DLD1 (cell line): Measurements from ENCODE around the gene WNT9A.

Experiments used
- in situ Hi-C: cut with HindIII; loops from 2 replicates; pipeline ENCODE4 v1.10.0; 2017; ENCODE audit warnings: low sequenced_read_pairs

Gene WNT9A

DNA sequence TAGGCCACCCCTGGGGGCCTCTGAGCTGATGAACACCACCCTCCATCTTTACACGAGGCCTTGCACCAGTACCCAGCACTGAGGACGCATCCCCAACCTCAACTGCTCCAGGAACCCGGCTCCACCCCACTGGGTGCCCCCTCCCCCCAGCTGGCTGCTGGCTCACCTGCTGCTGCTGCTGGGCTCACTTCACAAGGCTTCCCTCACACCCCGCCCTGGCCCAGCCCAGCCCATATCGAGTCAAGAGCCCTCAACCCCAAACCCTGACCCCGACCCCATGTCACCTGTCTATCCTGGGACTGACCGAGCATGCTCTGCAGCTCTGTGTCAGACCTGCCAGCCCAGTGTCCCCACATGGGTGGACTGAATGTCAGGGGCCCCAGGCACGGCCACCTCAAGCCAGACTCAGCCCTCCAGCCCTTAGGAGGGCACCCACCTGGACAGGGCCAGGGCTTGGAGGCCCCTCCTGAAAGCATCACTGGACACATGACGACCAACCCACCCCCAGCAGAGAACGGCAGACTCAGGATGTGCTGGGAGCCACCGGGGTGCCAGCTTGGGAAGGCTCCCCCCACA, 21.4 kb downstream of the WNT9A start:
- in situ Hi-C loops: loop anchor here (25.0 kb wide), 1 partner anchor 164 kb away; no protein-coding TSS in a partner anchor

DNA sequence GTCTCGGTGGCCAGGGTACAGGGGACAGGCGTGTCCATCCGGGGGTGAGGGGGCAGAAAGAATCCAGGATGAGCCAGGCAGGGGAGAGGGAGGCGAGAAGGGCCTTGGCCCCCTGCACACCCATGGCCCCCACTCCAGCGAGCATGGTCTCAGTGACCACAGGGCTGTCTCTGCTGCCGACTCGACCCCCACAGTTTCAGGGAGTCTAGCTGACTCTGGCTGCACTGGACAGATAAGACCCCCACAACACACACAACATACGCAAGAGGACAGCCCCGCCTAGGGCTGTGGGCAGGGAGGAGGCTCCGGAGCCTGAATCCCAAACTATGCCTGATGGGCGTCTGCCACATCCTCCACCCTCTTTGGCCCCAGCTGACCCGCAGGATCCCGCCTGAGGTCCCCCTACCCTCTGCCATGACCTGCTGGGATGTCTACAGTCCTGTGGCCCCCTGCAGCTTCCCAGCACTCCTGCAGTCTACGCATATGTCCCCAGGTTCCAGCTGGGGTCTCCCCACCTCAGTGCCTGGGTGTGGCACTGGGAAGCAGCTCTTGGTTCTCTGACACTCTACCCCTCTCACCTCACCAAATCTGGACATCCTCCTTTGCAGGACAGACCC, 22.0 kb downstream of the WNT9A start:
- in situ Hi-C loops: loop anchor here (25.0 kb wide), 1 partner anchor 163 kb away; no protein-coding TSS in a partner anchor

DNA sequence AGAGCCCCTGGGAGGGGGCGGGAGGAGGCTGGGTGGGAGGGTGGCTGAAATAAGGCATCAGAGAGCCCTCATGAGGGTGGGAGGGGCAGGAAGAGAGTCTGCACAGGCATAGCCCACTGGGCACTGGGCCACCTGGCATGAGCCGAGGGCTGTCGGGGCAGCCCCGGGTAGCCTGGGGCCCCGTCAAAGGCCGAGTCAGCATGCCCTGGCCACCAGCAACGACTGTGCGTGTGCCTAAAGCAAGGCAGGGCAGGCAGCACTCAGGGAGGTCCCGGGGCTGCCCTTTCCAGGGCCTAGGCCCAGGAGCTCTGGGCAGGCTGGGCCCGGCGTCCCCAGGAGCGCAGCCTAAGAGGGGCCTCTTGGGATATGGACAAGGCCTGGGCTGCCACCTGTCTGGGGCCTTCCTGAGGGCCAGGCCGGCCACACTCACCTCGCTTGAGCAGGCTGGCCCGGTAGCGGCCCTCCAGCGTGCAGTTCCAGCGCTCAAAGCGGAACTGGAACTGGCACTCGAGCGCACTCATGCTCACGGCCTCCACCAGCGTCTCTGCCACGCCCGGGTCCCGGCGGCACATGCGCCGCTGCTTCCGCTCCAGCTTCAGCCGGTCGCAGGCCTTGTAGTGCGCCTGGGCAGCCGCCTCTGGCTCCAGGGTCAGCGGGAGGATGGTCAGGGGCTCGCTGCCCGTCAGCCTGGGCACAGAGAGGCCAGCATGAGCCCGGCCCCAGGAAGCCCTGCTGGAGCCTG, 22.7 kb downstream of the WNT9A start:
- in situ Hi-C loops: loop anchor here (25.0 kb wide), 1 partner anchor 163 kb away; no protein-coding TSS in a partner anchor

DNA sequence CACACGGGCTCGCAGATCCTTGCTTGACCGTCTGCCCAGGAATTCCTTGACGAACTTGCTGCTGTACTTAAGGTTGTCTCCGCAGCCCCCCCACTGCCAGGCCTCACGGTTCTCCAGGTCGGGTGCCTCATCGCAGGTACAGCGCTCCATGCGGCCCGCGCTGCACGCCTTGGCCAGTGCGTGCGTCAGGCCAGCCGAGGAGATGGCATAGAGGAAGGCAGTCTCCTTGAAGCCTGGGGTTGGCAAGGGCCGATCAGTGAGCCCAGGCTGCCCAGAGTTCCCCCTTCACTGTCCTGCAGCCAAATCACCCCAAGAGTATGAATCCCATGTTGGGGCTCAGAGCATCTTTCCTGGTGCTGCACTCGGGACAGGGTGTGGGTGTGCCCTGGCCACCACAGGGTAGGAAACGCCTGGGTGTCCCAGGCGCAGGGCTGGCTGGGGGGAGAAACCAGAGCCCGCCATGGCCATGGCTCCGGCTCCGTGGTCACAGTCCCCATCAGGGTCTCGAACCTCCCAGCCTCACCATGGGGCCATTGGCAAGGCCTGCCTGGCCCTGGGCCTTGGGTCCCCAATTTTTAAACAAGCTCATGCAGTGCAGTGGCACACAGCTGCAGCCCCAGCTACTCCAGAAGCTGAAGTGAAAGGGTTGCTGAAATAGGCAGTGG, 23.4 kb downstream of the WNT9A start:
- in situ Hi-C loops: no loop called here

DNA sequence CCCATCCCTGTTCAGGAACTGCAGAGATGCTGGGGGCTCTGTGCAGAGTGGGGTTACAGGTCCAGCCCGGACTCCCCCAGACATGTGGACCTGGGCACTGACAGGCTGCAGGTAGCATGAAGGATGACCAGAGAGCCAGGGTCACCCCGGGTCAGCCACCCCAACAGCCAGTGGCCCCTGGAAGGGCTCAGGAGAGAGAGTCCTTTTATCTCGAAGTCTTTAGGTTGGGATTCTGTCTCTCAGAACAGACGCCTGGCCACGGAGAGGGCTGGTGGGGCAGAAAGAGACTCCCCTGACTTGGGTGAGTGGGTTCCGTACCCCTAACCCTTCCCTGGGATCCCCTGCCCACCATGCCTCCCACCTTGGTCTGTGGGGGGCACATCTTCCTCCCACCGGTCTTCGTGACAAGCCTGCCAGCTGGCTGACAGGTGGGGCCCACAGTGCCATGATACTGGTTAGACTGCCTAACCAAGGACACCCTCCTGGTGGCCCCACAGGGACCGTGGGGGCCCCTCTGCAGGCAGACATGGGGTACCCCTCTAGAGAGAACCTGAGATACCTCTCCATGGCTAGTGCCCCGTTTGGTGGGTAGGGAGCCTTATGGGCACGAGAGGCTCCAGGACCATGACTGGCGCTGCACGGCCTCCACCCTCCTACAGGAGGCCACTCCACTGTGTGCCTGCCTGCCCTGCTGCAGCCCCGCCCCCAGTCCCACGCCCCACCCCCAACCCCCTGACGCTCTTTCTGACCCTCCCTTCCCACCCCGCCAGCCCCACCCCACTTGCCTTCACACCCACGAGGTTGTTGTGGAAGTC, 24.2 kb downstream of the WNT9A start:
- in situ Hi-C loops: no loop called here

DNA sequence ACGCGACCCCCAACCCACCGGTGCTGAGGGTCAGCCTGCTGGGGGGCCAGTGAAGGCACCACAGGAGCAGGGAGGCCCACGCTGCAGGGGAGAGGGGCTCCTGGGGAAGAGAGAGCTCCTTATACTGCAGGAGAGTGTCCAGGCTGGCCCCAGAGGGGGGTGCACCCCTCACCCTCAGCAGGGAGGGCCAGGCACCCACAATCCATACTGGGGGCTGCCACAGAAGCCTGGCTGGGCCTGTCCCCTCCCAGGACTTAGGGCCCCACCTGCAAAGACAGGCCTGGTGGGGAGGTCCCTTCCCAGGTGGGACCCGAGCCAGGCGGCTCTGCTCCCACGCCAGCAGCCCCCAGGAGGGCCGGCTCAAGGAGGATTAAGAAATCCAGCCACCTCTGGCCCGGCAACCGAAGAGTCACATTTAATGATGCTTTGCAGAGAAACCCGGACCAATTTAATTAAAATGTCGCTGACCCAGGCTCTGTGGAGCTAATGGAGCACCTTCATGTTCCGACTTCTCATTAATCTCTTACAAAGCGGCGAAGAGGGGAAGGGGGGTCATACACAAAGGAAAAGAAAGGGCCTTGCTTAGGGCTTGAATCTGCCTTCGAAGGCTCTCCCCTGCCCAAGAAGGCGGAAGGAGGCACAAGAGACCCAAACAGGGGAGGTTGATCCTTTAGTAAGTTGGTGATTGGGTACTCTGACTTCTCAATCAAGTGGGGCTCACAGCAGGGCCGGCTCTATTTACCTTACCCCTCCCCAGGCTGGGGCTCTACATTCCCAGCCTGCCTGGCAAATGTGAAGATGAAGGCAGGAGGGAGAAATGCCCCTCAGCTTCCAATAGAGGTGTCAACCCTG, 25.0 kb downstream of the WNT9A start:
- in situ Hi-C loops: no loop called here

DNA sequence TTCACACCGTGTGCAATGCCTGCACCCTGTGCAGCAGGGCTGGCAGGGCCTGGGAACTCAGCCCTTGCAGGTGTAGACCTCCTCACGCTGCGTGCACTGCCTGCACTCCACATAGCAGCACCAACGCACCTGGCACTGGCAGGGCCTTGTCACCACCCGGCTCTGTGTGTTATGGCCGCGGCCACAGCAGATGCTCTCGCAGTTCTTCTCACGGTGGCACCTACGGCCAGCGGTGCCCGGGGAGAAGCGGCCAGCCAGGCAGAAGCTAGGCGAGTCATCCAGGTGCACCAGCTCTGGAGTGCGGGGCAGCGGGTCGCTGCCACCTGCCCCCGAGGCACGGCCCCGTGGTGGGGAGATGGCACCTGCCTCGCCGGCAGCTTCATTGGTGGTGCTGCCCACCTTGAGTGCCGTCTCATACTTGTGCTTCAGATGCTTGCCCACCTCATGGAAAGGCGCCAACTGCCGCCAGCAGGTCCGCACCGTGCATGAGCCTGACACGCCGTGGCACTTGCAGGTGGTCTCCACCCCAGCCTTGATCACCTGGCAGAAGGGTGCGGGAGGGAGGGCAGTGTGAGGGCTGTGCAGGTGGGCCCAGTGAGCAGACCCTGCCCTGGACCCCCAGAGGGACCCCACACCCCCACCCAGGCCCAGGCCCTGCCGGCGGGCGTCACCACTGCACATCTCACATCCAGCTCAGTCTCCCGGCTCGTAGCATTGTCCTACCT, 26.1 kb downstream of the WNT9A start:
- in situ Hi-C loops: no loop called here

DNA sequence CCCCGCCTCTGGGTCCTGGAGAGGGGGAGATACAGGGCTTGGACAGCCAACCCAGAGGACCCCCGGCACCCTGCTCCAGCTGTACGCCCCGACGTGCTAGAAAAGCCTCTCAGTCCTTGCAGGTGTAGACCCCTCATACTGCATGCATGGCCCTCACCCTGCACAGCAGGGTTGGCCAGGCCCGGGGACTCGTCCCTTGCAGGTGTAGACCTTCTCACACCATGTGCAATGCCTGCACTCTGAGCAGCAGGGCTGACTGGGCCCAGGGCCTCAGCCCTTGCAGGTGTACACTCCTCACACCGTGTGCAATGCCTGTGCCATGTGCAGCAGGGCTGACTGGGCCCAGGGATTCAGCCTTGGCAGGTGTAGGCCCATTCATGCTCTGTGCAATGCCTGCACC, 26.8 kb downstream of the WNT9A start:
- in situ Hi-C loops: no loop called here

DNA sequence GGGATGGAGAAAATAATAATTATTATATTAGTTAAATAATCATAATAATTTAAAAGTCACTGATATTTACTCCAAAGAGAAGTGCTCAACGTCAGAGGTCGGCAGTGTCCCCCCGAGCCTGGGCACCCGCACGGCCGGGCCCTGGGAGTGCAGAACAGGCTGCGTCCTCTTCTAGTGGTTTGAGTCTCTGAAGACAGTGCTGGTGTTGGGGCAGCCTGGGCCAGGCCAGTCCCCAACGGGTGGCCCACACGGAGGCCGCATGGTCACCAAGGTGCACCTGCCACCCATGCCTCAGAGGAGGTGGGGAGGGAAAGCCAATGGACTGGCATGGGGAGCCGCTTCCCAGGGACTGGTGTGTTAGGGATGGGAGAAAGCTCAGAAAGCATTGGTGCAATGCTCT, 27.3 kb downstream of the WNT9A start:
- in situ Hi-C loops: no loop called here

DNA sequence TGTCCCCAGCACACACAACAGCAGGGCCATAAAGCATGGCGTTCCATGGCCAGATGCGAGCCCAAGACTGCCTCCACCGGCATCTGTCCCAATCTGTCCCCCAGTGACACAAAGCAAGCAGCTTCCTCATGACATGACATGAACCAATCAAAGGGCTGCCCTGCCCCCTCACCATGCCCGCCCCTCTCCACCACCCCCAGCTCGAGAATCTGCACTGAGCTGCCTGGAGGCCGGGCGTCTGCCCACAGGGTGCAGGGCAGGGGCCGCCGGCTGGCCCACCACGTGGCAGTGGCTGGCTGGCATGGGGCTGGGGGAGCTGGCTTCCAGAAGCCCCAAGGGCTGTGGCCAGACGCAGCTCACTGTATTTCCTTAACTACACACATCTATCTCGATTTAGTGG, 27.8 kb downstream of the WNT9A start:
- in situ Hi-C loops: no loop called here

DNA sequence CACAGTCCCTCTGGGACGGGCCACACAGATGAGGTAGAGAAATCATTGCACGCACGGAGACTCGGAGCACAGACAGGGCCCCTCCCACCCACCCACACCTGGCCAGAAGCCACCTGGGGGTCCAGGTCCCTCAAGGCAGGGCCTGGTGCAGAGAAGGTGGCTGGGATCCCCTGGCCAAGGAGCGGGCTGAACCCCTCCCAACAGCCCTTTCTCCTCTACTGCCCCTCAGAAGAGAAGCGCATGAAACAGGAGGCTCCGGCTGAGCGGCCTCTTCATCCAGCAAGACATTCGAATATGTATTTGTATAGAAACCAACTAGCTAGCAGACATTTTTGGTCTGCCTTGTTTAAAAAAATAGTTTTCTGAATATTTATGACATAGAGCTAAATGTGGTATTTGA, 29.0 kb downstream of the WNT9A start:
- in situ Hi-C loops: no loop called here

DNA sequence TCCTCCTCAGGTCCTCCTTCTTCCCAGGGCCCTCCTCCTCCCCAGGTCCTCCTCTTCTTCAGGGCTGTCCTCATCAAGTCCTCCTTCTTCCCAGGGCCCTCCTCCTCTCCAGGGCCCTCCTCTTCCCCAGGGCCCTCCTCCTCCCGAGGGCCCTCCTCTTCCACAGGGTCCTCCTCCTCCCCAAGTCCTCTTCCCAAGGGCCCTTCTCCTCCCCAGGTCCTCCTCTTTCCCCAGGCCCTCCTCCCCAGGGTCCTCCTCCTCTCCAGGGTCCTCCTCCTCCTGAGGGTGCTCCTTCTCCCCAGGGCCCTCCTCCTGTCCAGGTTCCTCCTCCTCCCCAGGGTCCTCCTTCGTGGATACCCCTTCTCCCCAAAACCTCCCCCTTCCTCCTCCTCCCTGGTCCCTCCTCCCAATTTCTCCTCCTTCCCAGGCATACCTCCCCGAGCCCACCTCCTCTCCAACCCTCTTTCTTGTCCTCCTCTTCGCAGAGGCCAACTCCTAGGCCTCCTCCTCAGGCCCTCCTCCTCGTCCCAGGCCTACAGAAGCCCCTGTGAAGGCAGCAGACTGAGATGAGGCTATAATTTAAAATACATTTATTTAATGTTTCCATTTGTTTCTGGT, 29.5 kb downstream of the WNT9A start:
- in situ Hi-C loops: no loop called here

DNA sequence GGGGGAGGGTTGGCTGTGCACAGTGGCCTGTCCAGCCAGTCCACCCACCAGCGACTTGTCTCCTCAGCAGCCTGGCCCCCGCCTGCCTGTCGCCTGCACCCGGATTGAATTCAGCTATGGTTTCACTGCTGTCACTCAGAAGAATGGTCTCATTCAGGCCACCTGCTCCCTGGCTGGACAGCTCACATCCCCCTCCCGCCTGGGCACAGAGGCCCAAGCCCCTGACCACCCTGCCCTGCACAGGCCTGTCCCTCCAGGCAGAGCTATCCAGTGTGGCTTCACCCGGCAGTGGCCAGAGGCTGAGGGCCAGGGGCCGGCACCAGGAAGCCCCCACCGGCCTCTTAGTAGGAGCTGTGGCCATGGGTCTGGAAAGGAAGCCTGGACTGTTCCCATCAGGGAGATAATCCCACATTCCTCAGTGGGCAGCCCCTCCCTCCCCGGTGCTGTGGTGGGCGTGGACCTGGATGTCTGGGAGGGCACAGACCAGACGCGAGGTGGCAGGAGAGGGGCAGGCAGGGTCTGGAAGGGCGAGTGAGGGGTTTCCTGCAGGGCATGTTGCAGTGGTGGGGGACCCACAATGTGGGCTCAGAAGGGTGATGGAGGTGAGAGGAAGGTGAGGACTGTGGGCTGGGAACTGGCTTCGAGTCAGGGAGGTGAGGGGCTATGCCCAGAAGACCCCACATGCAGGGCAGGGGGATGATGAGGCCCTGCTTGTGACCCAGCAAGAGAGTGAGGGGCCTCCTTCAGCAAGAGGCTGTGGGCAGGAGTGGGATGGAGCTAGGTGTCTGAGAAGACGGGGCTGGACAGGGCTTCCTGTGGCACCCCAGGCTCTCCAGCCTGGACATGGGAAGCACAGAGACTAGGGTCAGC, 30.4 kb downstream of the WNT9A start:
- in situ Hi-C loops: no loop called here

DNA sequence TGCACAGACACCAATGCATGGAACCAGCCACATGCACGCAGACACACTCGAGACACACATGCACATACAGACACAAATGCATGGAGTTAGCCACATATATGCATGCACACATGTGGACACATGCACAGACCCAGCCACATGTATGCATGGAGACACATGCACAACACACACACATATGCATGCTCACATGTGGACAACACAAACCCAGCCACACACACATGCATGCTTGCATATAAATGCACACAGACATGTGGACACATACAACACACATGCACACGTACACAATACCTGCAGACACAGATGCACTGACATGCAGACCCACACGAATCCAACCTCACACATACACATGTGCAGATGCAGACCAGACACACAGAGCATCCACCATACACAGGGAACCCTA, 31.1 kb downstream of the WNT9A start:
- in situ Hi-C loops: no loop called here

DNA sequence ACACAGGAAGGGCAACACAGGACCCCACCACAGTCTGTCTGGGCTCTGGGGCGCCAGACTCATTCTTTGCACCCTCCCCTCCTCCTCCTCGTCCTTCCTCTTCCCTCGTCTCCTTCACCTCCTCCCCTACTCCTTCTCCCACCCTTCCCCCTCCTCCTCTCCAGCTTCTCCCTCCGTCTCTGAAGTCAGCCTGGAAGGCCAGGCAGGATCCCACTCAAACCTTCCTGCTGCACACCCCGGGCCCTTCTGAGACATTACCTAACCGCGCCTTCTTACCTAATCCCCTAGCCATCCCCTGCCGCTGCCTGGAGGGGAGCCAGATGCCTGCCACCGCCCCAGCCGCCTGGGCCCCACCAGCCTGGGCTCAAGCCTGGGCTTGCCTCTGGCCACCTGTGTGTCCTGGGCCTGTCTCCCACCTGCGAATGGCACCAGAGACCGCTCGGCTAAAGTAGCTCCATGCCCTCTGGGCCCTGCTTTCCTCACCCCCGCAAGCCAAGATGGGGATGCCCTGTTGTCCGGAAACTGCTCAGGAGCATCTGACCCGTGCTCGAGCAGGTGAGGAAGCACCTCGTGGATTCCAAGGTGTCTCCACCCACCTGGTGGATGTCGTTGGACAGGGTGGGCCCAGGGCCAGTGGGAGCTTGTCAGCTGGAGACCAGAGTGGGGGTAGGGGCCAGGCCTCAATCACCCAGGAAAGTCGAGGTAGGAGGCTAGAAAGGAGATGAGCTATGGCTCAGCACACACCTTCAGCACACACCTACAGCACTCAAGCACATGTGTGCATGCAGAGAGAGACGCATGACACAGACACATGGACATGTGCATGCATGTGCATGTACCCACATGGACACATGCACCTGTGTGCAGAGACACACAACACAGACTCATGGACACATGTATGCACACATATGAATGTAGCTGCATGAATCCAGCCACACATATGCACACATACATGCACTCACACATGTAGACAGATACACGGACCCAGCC, 31.9 kb downstream of the WNT9A start:
- in situ Hi-C loops: no loop called here

DNA sequence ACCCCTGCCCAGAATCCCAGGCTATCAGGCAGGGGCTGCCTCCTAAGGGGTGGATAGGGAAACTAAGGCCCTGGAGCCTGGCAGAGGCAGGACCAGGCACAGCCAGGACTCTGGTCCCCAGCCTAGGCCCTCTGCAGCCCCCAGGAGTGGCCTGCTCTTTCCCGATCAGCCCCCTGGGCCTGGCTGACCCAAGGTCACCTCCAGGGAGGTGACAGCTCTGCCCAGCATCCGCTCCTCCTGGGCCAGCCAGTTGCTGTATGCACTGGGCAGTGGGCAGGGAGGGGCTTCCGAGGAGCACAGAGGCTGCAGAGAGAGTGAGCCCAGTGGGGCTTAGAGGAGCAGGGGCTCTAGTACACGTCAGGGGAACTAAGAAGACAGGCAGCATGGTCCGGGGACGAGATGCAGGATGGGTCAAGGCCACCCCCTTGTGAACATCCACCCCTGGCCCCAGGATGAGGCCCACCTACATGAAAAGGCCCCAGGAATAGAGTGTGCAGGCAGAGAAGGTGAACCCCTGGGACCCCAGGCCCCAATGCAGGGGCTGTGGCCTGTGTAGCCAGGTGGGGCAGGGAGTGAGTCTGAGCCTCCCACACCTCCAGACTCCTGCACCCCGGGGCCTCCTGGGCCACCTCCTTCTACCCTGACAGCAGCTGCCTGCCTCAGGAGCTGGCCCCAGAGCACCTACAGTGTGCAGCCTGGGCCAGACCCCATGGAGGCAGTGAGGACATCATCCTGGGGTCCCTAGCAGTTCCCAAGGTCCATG, 32.8 kb downstream of the WNT9A start:
- in situ Hi-C loops: no loop called here
